Sigmoid colon (tissue), 4 donors: ENCODE measurements around the gene ZNF728.

Experiments used
- CTCF ChIP-seq, 4 experiments: fragments of 450-650 bp in 3 of 4; fragments of 200-600 bp in 1 of 4; IDR thresholded peaks; one replicate each; pipeline ENCODE4 v1.5.1; 2016 to 2019; ENCODE audit warnings: antibody characterized with exemption in 4 of 4, mild to moderate bottlenecking in 3 of 4, moderate library complexity in 2 of 4
- EP300 ChIP-seq, 4 donors: sonication (generic); formaldehyde crosslinking; IDR thresholded peaks; one replicate each; pipeline ENCODE4 v1.6.1; 2017; ENCODE audit warnings: antibody characterized with exemption in 4 of 4
- POLR2A ChIP-seq, 2 donors: fragments of 450-650 bp; IDR thresholded peaks; one replicate each; pipeline ENCODE4 v1.6.1; 2016; ENCODE audit warnings: antibody characterized with exemption in 2 of 2, mild to moderate bottlenecking in 2 of 2, moderate library complexity in 2 of 2
- POLR2AphosphoS5 ChIP-seq, 4 donors: sonication (generic); formaldehyde crosslinking; IDR thresholded peaks; one replicate each; pipeline ENCODE4 v1.6.1; 2017; ENCODE audit warnings: antibody characterized with exemption in 4 of 4

DNA sequence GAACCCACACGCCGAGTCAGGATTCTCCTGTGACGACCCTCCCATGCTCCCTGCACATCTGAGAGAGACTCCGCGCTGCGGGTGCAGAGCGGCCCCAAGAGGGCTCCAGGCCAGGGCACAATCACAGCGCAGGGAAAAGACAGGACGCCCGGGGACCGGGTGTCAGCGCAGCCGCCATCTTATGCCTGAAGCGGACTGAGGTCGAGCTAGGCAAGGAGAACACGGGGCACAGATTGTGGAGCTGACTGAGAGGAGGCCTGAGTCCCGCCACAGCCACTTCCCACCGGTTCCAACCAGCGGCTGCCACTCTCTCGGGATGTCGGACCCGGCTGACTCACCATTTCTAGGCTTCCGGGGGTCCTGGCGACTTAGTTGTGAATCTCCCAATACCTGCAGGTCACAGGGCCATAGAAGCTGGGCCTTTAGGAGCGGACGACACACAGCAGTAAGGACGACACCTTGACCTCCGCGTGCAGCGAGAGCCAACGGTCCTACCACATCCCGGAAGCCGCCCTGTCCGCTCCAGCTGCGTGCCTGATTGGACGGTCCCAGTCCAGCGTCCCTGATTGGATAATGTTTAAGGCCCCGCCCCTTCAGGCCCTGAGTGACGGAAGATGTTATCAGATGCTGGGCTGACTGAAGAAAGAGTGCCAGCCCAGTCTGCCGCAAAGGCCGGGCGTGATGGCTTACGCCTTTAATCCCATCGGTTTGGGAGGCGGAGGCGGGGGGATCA, at the start of gene ZNF728:
- TF ChIP-seq POLR2AphosphoS5 (IDR thresholded peaks at IDR 0.05) (peak in 3 of 4 donors; percentile 50 to 60 (median 53)), CTCF (IDR thresholded peaks at IDR 0.05) (no peak), EP300 (IDR thresholded peaks at IDR 0.05) (no peak), POLR2A (IDR thresholded peaks at IDR 0.05) (no peak)
